HCT116 (cell line): ENCODE measurements around the gene AMBP. TPM values are rescaled to one million over a fixed set of nuclear protein-coding genes. Genes with fewer than 3 reads are reported as not detected.

Experiments
- ATAC-seq: fragments of 200-7000 bp; cut with Tn5 transposase; 2 replicates; pipeline ENCODE4 v1.9.1; 2020; ENCODE audit warnings: mild to moderate bottlenecking, moderate library complexity
- BruUV-seq: library from RNA; stranded (reverse); fragments of 400-500 nt; replicated peaks from 2 replicates; lab custom pipeline; 2021; lab: Mats Ljungman, UMichigan
- CTCF ChIA-PET: fragments of 300-600 bp; sonication (Branson Sonifier 250); formaldehyde crosslinking; loops from one replicate; lab custom pipeline; 2021; ENCODE audit warnings: antibody characterized with exemption; lab: Charles Lee
- POLR2A ChIA-PET: fragments of 300-600, 350-600 bp; sonication (Branson Sonifier 250); formaldehyde crosslinking; loops from one replicate; lab custom pipeline; 2021; ENCODE audit warnings: antibody characterized with exemption; lab: Charles Lee
- RAD21 ChIA-PET, 2 experiments: fragments of 300-600 bp; sonication (Branson Sonifier 250); formaldehyde crosslinking; loops; one replicate each; lab custom pipeline; 2023; ENCODE audit warnings: low total read pairs in 2 of 2; ENCODE audit not compliant: uncharacterized antibody in 2 of 2, unreplicated experiment in 2 of 2, low non-redundant PET in 1 of 2; lab: Charles Lee
- DNase-seq: peaks from one replicate; pipeline ENCODE4 v3.0.0-alpha.2; 2010; ENCODE audit warnings: low read depth, low spot score
- H2AFZ ChIP-seq: fragments of 200-600 bp; shearing (Covaris generic), sonication (generic); 2 replicates; pipeline ENCODE4 v1.6.1; 2017; ENCODE audit warnings: low read depth, mixed run types, mixed read lengths, antibody characterized with exemption, low read length; ENCODE audit not compliant: poor library complexity, severe bottlenecking
- H3K27ac ChIP-seq: 2 replicates; pipeline ENCODE4 v1.5.1; 2012; ENCODE audit warnings: low read depth, low read length
- H3K27me3 ChIP-seq: fragments of 200-600 bp; sonication (generic); 2 replicates; pipeline ENCODE4 v1.6.1; 2016; ENCODE audit warnings: mixed run types, low read length, mixed read lengths; ENCODE audit not compliant: insufficient read depth
- H3K36me3 ChIP-seq, 2 experiments: fragments of 200-500 bp in 1 of 2; fragments of 200-600 bp in 1 of 2; sonication (Bioruptor generic) in 1 of 2; sonication (generic) in 1 of 2; 2 replicates each; pipeline versions ENCODE4 v1.5.1 to v1.6.1; 2014 to 2016; ENCODE audit warnings: low read length in 2 of 2, inconsistent platforms in 1 of 2, mixed read lengths in 1 of 2, mixed run types in 1 of 2; ENCODE audit not compliant: insufficient read depth in 2 of 2, control insufficient read depth in 1 of 2
- H3K4me1 ChIP-seq, 2 experiments: fragments of 200-600 bp in 1 of 2; sonication (generic) in 1 of 2; 2 replicates each; pipeline versions ENCODE4 v1.5.1 to v1.6.1; 2012 to 2017; ENCODE audit warnings: low read length in 2 of 2, inconsistent platforms in 1 of 2, mild to moderate bottlenecking in 1 of 2, mixed read lengths in 1 of 2, mixed run types in 1 of 2, moderate library complexity in 1 of 2; ENCODE audit not compliant: insufficient read depth in 2 of 2, control insufficient read depth in 1 of 2
- H3K4me2 ChIP-seq: fragments of 200-600 bp; sonication (generic); 2 replicates; pipeline ENCODE4 v1.6.1; 2017; ENCODE audit warnings: mixed run types, low read length, mixed read lengths
- H3K4me3 ChIP-seq, 2 experiments: fragments of 200-600 bp in 1 of 2; sonication (generic) in 1 of 2; replicated peaks in 1 of 2; 2 replicates each; pipeline ENCODE4 v1.5.1; 2011 to 2016; ENCODE audit warnings: low read length in 2 of 2, control low read depth in 1 of 2, low read depth in 1 of 2, mild to moderate bottlenecking in 1 of 2, mixed read lengths in 1 of 2, mixed run types in 1 of 2
- H3K79me2 ChIP-seq: fragments of 200-600 bp; sonication (generic); 2 replicates; pipeline ENCODE4 v1.6.1; 2017; ENCODE audit warnings: mild to moderate bottlenecking, mixed run types, low read length, moderate library complexity, mixed read lengths; ENCODE audit not compliant: insufficient read depth
- H3K9ac ChIP-seq: fragments of 200-600 bp; sonication (generic); 2 replicates; pipeline ENCODE4 v1.6.1; 2016; ENCODE audit warnings: low read length, mixed read lengths
- H3K9me2 ChIP-seq: fragments of 200-600 bp; sonication (generic), shearing (Covaris generic); 2 replicates; pipeline ENCODE4 v1.6.1; 2017; ENCODE audit warnings: mixed run types, mild to moderate bottlenecking, moderate library complexity; ENCODE audit not compliant: insufficient read depth
- H3K9me3 ChIP-seq, 2 experiments: fragments of 200-500 bp in 1 of 2; fragments of 200-600 bp in 1 of 2; sonication (Bioruptor generic) in 1 of 2; sonication (generic) in 1 of 2; 2 replicates each; pipeline ENCODE4 v1.6.1; 2014 to 2017; ENCODE audit warnings: low read length in 2 of 2, mixed read lengths in 2 of 2, inconsistent platforms in 1 of 2, low read depth in 1 of 2, mild to moderate bottlenecking in 1 of 2, mixed run types in 1 of 2, moderate library complexity in 1 of 2; ENCODE audit not compliant: control insufficient read depth in 1 of 2, insufficient read depth in 1 of 2
- H4K20me1 ChIP-seq: fragments of 200-600 bp; sonication (generic), shearing (Covaris generic); 2 replicates; pipeline ENCODE4 v1.6.1; 2017; ENCODE audit warnings: mixed run types, mild to moderate bottlenecking, moderate library complexity; ENCODE audit not compliant: insufficient read depth
- EGR1 ChIP-seq: IDR thresholded peaks from 2 replicates; pipeline ENCODE4 v1.6.1; 2012; ENCODE audit warnings: low read depth
- FOSL1 ChIP-seq: IDR thresholded peaks from 2 replicates; pipeline ENCODE4 v1.6.1; 2012; ENCODE audit warnings: low read depth
- POLR2A ChIP-seq: IDR thresholded peaks from 2 replicates; pipeline ENCODE4 v1.7.0; 2011; ENCODE audit warnings: borderline replicate concordance; ENCODE audit not compliant: insufficient read depth, insufficient read length; ENCODE audit errors: extremely low read depth
- TCF7L2 ChIP-seq: IDR thresholded peaks from 2 replicates; pipeline ENCODE4 v1.7.0; 2011; ENCODE audit warnings: borderline replicate concordance, inconsistent platforms; ENCODE audit not compliant: insufficient read depth, insufficient read length; ENCODE audit errors: extremely low read depth
- YY1 ChIP-seq: IDR thresholded peaks from 2 replicates; pipeline ENCODE4 v1.6.1; 2011; ENCODE audit warnings: low read length, low read depth, moderate library complexity, mild to moderate bottlenecking; ENCODE audit not compliant: insufficient replicate concordance; ENCODE audit errors: extremely low read depth
- intact Hi-C: fragments of 100-400 bp; cut with micrococcal nuclease; formaldehyde crosslinking; loops from 2 replicates; pipeline ENCODE4 v1.10.0; 2022
- total RNA-seq: library from RNA; stranded (reverse); gene quantifications from one replicate; pipeline ENCODE4 v1.2.1, GENCODE V29; 2021; ENCODE audit not compliant: unreplicated experiment
- TF ChIP-seq, protein P1 (sequence below): IDR thresholded peaks from 2 replicates; pipeline ENCODE4 v1.6.1; 2012
- TF ChIP-seq, protein P2 (sequence below): IDR thresholded peaks from 2 replicates; pipeline ENCODE4 v1.6.1; 2012; ENCODE audit warnings: low read depth

Gene AMBP
- total RNA-seq, 1 experiment from 2014 or later = 1.9 TPM

DNA sequence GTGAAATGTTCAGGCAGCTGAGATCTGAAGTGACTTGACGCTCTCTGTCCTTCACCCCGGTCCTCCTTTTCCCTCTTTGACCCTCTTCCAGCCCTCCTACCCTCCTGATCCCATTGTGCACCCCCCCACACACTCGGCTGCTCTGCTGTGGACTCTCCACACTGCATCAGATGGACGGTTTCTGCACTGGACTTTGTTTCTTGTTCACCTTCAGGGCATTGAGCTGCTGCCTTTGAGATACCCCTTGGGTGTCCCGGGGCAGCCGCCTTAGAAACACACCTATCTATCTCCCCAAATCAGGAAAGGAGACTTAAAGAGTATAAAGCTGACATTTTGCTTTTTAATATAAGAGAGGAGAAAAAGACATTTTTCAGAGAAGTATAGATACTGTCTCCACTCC, 27.5 kb downstream of the AMBP start:
- intact Hi-C loops = no loop called here
- POLR2A ChIA-PET = no interaction called here
- RAD21 ChIA-PET = no interaction called here
- BruUV-seq = no TSS peak
- no peak for DNase-seq
- no peak for ATAC-seq
- Histone ChIP-seq H2AFZ (no peak overlapping the region), H3K79me2 (no peaks in the 10 kb centered on the region), H3K27ac (no peak overlapping the region), H4K20me1 (no peaks in the 10 kb centered on the region)
- no peak for TF ChIP-seq TCF7L2
- no peak for TF ChIP-seq YY1
- no peak for TF ChIP-seq POLR2A
- TF ChIP-seq, protein P1, sequence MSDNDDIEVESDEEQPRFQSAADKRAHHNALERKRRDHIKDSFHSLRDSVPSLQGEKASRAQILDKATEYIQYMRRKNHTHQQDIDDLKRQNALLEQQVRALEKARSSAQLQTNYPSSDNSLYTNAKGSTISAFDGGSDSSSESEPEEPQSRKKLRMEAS = no peak
- TF ChIP-seq EGR1 = no peak
- no peak for TF ChIP-seq FOSL1
- TF ChIP-seq, protein P2, sequence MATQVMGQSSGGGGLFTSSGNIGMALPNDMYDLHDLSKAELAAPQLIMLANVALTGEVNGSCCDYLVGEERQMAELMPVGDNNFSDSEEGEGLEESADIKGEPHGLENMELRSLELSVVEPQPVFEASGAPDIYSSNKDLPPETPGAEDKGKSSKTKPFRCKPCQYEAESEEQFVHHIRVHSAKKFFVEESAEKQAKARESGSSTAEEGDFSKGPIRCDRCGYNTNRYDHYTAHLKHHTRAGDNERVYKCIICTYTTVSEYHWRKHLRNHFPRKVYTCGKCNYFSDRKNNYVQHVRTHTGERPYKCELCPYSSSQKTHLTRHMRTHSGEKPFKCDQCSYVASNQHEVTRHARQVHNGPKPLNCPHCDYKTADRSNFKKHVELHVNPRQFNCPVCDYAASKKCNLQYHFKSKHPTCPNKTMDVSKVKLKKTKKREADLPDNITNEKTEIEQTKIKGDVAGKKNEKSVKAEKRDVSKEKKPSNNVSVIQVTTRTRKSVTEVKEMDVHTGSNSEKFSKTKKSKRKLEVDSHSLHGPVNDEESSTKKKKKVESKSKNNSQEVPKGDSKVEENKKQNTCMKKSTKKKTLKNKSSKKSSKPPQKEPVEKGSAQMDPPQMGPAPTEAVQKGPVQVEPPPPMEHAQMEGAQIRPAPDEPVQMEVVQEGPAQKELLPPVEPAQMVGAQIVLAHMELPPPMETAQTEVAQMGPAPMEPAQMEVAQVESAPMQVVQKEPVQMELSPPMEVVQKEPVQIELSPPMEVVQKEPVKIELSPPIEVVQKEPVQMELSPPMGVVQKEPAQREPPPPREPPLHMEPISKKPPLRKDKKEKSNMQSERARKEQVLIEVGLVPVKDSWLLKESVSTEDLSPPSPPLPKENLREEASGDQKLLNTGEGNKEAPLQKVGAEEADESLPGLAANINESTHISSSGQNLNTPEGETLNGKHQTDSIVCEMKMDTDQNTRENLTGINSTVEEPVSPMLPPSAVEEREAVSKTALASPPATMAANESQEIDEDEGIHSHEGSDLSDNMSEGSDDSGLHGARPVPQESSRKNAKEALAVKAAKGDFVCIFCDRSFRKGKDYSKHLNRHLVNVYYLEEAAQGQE = no peak
- TF ChIP-seq, all 23 proteins: peak for 0
- no peak overlapping the region for H3K4me3 ChIP-seq
- H3K36me3 ChIP-seq = no peaks in the 10 kb centered on the region
- H3K9ac ChIP-seq = no peak overlapping the region
- H3K9me2 ChIP-seq = no peaks in the 10 kb centered on the region
- H3K9me3 ChIP-seq = no peaks in the 10 kb centered on the region
- H3K4me2 ChIP-seq = no peak overlapping the region
- no peaks in the 10 kb centered on the region for H3K27me3 ChIP-seq
- CTCF ChIA-PET = no interaction called here
- H3K4me1 ChIP-seq = no peaks in the 10 kb centered on the region
